Right cardiac atrium (tissue), 5 donors: ENCODE data around the gene CTXN2. TPM values are rescaled to one million over a fixed set of nuclear protein-coding genes. Genes with fewer than 3 reads are reported as not detected.

Experiments
- polyA plus RNA-seq: library from polyadenylated mRNA; stranded (reverse); fragments of 200-250 nt; gene quantifications from one replicate; pipeline ENCODE4 v1.2.3, GENCODE V29; 2013
- total RNA-seq, 4 donors: library from RNA; stranded (reverse); fragmentation: NEBNext Ultra II Directional; extraction: Animal tissue kit (Norgen Biotek cat#: 25700); gene quantifications; one replicate each; pipeline ENCODE4 v1.2.1, GENCODE V29; 2021
- donor health status: healthy with polysubstance abuse.
- donor health status: DM: no; HTN: yes; CAD: no.
- donor health status: DM: no; HTN: no; CAD: no.
- donor health status: DM: no; HTN: yes; CAD: no; lungs with severe emphysema.
- donor health status: DM: yes; HTN: yes; CAD: no.

CTXN2 gene
- total and polyA plus RNA-seq, 5 donors: not detected

Other genes with a start within 250 kb of the CTXN2 start
- gene SLC24A5, start 70.7 kb upstream of the CTXN2 start, total RNA-seq: not detected
- gene SLC24A5, start 70.7 kb upstream of the CTXN2 start, polyA plus RNA-seq: not detected
- 10 to 100 TPM; 10.2 to 17.5 (median 13.3) TPM for gene MYEF2, start 13.4 kb upstream of the CTXN2 start, total RNA-seq
- 7.2 TPM for gene MYEF2, start 13.4 kb upstream of the CTXN2 start, polyA plus RNA-seq
- gene SLC12A1, start 14.6 kb downstream of the CTXN2 start, total RNA-seq: not detected
- not detected for gene SLC12A1, start 14.6 kb downstream of the CTXN2 start, polyA plus RNA-seq
- 10 to 100 TPM; 71.0 to 92.1 (median 84.5) TPM for gene DUT, start 139.8 kb downstream of the CTXN2 start, total RNA-seq
- gene DUT, start 139.8 kb downstream of the CTXN2 start, polyA plus RNA-seq: 75.9 TPM